Measurements from ENCODE around the gene PAXIP1.

DNA sequence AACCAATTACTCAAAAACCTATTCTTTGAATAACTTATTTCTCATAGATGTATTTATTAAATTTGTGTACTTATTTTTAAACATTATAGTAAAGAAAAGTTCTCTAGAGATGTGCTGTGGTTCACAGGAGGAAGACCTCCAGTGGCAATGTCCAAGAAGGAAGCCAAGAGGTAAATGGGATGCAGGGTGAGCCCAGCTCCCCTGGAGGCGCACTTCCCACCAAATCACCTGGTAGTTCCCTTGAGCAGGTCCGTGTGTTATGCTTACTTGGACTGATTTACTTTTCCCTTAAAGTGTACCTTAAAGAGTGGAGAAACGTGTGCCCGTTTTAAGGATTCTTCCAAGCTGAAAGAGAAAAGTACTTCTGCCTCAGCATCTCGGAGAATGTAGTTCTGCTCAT, 55.3 kb downstream of the PAXIP1 start:
- TF ChIP-seq RAD21 (IDR thresholded peaks at IDR 0.05; ENCODE audit: low read depth) (no peak), CEBPB (IDR thresholded peaks at IDR 0.05) (no peak), EP300 (IDR thresholded peaks at IDR 0.05; ENCODE audit: borderline replicate concordance) (no peak), CREB1 (IDR thresholded peaks at IDR 0.05; ENCODE audit: low read depth) (no peak), FOXM1 (IDR thresholded peaks at IDR 0.05; ENCODE audit: borderline replicate concordance, low read depth) (no peak), TAF1 (IDR thresholded peaks at IDR 0.05; ENCODE audit: low read depth) (no peak), EGR1 (IDR thresholded peaks at IDR 0.05) (no peak), YY1 (IDR thresholded peaks at IDR 0.05; ENCODE audit: low read depth) (no peak), TCF12 (IDR thresholded peaks at IDR 0.05; ENCODE audit: low read depth) (no peak), TEAD4 (IDR thresholded peaks at IDR 0.05) (no peak)
- TF ChIP-seq, protein P1, sequence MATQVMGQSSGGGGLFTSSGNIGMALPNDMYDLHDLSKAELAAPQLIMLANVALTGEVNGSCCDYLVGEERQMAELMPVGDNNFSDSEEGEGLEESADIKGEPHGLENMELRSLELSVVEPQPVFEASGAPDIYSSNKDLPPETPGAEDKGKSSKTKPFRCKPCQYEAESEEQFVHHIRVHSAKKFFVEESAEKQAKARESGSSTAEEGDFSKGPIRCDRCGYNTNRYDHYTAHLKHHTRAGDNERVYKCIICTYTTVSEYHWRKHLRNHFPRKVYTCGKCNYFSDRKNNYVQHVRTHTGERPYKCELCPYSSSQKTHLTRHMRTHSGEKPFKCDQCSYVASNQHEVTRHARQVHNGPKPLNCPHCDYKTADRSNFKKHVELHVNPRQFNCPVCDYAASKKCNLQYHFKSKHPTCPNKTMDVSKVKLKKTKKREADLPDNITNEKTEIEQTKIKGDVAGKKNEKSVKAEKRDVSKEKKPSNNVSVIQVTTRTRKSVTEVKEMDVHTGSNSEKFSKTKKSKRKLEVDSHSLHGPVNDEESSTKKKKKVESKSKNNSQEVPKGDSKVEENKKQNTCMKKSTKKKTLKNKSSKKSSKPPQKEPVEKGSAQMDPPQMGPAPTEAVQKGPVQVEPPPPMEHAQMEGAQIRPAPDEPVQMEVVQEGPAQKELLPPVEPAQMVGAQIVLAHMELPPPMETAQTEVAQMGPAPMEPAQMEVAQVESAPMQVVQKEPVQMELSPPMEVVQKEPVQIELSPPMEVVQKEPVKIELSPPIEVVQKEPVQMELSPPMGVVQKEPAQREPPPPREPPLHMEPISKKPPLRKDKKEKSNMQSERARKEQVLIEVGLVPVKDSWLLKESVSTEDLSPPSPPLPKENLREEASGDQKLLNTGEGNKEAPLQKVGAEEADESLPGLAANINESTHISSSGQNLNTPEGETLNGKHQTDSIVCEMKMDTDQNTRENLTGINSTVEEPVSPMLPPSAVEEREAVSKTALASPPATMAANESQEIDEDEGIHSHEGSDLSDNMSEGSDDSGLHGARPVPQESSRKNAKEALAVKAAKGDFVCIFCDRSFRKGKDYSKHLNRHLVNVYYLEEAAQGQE (IDR thresholded peaks at IDR 0.05; ENCODE audit: low read depth): no peak
- TF ChIP-seq, protein P2, sequence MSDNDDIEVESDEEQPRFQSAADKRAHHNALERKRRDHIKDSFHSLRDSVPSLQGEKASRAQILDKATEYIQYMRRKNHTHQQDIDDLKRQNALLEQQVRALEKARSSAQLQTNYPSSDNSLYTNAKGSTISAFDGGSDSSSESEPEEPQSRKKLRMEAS (IDR thresholded peaks at IDR 0.05): no peak
- TF ChIP-seq, protein P3, sequence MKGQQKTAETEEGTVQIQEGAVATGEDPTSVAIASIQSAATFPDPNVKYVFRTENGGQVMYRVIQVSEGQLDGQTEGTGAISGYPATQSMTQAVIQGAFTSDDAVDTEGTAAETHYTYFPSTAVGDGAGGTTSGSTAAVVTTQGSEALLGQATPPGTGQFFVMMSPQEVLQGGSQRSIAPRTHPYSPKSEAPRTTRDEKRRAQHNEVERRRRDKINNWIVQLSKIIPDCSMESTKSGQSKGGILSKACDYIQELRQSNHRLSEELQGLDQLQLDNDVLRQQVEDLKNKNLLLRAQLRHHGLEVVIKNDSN (IDR thresholded peaks at IDR 0.05): no peak
